Measurements from ENCODE around the gene EIF3J.
"Not testable (repeated sequence)": the region's sequence is repeated elsewhere in the genome, so short reads cannot be mapped to it uniquely, and the experiment has no call there.

EIF3J gene, protein sequence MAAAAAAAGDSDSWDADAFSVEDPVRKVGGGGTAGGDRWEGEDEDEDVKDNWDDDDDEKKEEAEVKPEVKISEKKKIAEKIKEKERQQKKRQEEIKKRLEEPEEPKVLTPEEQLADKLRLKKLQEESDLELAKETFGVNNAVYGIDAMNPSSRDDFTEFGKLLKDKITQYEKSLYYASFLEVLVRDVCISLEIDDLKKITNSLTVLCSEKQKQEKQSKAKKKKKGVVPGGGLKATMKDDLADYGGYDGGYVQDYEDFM

DNA sequence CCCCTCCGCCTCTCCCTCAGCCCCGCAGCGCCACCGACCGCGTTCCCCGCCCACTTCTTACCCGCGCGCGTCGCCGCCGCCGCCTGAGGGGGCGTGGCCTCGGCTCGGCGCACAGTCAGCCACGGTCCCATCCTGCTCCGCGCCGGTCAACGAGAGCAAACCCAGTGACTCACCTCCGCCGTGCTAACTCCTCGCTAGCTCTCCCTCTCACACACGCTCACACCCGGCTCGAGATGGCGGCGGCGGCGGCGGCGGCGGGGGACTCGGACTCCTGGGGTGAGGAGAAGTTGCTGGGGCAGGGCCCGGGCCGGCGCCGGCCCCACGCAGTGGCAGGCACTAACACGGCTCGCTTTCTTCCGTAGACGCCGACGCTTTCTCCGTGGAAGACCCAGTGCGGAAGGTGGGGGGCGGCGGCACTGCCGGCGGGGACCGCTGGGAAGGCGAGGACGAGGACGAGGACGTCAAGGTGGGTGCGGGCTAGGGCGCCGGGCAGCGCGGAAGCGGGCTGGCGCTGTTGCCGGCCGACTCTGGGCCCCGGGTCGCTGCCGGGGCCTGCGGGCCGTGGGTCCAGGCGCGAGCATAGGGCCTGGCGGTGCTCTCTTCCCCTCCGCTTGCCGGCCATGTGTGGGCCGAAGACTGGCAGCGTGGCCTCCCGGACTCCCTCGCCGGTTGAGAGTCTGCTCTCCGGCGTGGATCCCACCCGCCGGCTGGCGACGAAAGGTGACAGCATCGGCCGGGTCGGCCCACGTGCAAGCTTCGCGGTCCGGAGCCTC lies at the start of gene EIF3J:
EIF3J (plus strand) TSS at position 186 of the 773 bp plus-strand sequence; CDS start at position 234, 48 bp downstream.
- peak; percentile 96 for DNase-seq (ENCODE audit: low read depth, low spot score)

DNA sequence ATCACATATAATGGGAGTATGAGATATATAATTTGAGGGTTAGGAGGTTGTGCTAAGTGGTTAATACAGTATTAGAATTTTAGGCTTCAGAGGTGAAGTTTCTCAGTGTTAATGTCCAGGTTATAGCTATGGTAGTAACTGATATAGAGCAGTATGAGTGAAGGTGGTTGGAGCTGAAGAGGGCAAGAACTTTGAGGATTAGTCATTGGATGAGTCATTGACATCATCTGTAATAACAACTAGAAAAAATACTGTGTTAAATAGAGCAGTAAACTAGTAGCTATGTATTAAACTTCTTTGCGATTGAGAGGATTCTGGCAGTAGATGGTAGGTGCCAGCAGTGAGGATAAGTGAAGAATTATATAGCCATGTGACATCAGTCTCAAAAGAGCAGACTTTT lies 47.5 kb upstream of the EIF3J start:
- DNase-seq (ENCODE audit: low read depth, low spot score): no peak

DNA sequence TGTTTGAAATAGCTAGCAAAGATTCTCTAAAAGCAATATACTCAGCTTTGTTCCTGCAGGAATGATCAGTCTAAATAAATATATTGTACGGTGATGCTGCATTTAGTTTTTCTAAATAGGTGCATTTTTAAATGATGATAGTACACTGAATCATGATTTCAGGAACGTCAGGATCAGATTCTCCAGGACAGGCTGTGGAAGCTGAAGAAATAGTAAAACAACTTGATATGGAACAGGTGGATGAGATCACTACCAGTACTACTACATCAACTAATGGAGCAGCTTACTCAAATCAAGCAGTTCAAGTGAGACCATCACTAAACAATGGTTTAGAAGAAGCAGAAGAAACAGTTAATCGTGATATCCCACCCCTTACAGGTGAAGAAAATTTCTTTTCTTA lies 46.3 kb upstream of the EIF3J start:
- no peak for DNase-seq (ENCODE audit: low read depth, low spot score)

DNA sequence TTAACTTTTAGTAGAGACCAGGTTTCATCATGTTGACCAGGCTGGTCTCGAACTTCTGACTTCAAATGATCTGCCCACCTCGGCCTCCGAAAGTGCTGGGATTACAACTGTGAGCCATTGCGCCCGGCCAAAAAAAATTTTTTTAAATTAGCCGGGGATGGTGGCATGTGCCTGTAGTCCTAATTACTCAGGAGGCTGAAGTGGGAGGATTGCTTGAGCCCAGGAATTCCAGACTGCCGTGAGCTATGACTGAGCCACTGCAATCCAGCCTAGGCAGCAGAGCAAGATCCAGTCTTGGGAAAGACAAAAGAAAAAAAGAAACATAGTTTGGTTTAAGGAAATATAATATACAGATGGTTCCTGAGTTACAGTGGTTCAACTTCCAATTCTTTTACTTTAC lies 44.9 kb upstream of the EIF3J start:
- DNase-seq (ENCODE audit: low read depth, low spot score): no peak

DNA sequence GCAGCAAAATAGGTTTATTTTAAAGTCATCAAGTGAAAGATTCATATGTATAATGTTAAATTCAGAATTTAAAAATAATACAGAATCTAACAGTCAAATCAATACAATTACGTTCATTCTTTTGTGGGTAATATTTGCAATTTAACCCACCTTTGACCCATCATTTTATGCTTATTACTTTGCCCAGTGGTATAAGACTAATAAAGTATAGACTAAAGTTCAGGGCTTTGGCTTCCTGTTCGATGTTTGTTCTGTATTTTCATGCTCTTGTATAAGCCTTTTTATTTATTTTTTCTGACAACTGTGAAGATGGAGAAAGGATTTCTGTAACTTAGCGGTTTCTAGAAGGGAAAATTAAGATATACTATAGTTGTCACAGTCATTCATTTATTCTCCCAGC lies 44.3 kb upstream of the EIF3J start:
- no peak for DNase-seq (ENCODE audit: low read depth, low spot score)

DNA sequence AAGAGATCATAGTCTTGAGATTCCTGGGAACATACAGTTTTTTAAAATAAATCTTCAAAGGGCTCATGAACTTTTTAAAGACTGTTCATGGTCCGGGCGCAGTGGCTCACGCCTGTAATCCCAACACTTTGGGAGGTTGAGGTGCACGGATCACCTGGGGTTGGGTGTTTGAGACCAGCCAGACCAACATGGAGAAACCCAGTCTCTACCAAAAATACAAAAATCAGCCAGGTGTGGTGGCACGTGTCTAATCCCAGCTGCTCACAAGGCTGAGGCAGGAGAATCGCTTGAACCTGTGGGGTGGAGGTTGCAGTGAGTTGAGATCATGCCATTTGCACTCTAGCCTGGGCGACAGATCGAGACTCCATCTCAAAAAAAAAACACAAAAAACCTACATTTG lies 41.4 kb upstream of the EIF3J start:
- DNase-seq (ENCODE audit: low read depth, low spot score): no peak

DNA sequence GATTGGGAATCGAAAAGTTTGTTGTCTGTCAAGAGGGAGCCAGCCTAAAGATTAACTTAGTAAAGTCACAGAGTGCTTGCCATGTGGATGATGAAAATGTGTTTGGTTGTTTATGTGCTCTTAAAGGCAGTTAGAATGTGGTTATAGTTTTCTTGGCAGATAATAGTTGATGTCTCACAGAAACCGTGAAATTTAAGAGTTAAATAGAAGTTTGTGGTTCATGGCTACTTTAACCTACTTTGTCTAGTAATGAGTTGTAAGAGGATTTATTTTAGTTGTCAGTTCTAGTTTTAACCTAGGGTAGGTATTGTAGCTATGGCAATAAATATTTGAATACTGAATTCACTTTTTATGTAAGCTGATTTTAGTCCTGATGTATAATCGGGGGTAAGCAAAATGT lies 36.4 kb upstream of the EIF3J start:
- no peak for DNase-seq (ENCODE audit: low read depth, low spot score)

DNA sequence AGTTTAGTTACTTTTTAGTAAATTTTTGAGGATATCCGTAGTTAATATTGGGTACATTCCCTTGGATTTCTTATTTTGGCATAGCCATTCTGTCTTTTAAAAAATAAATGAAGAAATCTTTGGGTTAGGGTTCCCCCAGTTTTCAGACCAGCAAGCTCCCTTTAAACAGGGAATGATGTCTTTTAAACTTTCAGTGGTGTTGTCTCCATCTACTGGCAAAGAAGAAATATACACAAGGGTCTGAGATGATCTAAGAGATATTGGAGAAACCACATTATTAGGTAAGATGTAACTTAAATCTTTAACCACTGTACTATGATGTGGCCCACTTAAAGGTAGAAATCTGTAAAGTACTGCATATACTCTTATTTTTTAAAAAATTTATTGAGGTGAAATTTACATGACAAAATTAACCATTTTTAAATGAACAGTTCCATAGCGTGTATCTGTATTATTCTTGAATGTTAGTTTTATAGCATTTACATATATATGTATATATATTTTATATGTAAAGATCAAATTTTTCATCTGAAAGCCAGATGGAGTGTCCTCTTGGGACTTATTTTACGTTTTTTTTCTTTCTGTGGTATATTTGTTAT lies 35.1 kb upstream of the EIF3J start:
- DNase-seq (ENCODE audit: low read depth, low spot score): no peak

DNA sequence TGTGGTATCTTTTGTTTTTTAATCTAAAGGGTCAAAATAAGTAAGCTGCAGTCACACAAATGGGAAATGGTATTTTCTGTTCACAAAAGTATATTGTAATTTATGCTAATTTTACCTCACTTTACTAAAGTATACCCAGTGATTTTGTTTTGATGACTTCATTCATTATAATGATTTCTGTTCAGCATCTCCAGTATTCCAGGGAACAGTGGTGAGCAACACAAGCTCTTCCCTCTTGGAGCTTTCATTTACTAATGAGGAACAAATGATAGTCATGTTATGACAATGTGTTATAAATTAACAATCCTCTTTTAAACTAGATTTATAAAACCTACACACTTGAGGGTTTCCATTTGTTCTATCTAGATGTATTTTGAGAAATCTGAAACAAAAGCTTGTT lies 20.5 kb upstream of the EIF3J start:
- DNase-seq (ENCODE audit: low read depth, low spot score): no peak

DNA sequence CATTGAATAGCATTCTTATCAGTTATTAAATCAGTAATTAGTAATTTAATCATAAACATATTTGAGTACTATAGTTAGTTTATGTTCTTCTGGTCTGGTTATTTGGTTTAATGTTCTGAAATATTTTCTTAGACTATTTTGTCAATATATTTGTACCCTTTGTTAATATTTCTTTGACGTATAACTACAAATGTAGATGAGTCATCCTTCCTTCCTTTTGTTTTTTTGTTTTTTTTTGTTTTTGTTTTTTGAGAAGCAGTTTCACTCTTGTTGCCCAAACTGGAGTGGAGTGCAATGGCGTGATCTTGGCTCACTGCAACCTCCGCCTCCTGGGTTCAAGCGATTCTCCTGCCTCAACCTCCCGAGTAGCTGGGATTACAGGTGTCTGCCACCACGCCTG lies 17.4 kb upstream of the EIF3J start:
- DNase-seq (ENCODE audit: low read depth, low spot score): no peak

DNA sequence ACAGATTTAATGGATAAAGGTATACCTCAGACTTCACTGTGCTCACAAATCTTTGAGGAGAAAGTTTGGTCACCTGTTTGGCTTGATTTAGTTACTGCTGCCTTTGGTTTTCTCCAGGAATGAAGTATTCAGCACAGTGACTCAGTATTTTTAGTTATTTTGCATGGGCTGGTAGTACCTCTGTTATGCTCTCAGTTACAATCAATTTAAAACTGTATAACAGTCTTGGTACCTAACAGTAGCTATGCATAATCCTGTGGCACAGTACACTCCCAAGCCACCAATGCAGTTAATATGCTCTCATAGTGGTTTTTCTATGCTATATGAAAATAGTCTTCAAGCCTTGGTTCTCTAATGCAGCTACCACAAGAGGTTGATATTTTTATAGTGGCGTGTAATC lies 11.9 kb upstream of the EIF3J start:
- no peak for DNase-seq (ENCODE audit: low read depth, low spot score)

DNA sequence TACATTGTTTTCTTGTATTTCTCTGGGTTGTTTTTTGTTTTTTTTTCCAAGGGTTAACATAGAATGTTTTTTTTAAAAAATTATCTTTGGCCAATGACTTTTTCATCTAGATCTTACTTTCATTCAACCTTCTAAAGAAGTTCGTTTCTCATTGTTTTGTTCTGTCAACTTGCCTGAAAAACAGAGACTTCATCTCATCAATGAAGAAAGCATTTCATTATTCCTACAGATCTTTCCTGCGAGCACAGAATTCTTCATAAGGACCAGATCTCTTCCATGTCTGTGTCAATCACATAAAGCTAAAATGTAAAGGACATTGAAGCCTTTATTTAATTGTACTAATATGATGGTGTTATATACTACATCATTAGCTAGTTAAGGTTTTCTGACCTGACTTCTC lies 9.7 kb upstream of the EIF3J start:
- no peak for DNase-seq (ENCODE audit: low read depth, low spot score)

DNA sequence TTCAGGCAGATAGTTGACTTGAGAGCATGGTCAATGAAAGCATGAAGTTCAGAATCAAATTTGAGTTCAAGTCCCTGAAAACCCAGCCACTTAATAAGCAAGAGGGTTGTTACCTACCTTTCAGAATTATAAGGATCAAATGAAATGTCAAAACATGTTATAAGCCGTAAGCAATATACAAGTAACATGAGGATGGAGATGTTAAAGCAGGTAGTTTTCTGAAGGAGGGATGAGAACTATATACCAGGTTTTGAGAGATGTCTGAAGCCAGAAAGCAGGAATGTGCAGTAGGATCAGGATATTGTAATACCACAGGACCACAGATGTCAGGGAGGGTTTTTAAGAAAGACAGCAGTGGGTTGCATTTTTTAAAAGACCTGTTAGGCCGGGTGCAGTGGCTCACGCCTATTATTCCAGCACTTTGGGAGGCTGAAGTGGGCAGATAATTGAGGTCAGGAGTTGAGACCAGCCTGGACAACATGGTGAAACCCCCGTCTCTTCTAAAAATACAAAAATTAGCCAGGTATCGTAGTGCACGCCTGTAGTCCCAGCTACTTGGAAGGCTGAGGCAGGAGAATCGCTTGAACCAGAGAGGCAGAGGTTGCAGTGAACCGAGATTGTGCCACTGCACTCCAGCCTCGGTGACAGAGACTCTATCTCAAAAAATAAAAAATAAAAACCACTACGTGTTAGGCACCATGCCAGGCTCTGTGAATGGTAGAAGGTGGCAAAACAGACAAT lies 6.9 kb upstream of the EIF3J start:
- DNase-seq (ENCODE audit: low read depth, low spot score): no peak

DNA sequence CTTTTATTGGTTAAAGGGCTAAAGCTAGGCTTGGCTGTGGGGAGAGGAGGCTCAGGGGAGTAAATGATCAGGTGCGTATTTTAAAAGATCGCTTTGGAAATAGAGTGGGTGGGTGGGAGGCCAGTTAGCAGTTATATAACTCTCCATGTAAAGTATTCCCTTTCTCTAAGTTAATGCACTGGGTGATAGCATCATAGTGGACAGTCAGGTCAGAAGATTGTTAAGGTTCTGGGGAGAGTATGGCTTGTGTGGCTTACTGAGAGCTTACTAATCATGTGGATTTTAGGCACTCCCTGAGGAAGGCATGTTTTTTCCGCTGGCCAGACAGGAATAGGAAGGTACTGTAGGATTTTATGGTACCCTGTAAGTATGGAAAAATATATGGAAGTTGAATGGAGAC lies 6.3 kb upstream of the EIF3J start:
- no peak for DNase-seq (ENCODE audit: low read depth, low spot score)

DNA sequence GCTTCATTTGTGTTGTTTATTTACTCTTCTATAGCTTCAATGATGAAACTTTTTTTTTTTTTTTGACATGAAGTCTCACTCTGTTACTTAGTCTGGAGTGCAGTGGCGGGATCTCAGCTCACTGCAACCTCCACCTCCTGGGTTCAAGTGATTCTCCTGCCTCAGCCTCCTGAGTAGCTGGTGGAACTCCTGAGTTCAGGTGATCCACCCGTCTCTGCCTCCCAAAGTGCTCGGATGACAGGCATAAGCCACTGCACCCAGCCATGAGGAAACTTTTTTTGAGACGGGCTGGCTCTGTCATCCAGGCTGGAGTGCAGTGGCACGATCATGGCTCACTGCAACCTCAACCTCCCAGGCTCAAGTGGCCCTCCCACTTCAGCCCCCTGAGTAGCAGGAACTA lies 4.7 kb upstream of the EIF3J start:
- DNase-seq (ENCODE audit: low read depth, low spot score): not testable (repeated sequence)

DNA sequence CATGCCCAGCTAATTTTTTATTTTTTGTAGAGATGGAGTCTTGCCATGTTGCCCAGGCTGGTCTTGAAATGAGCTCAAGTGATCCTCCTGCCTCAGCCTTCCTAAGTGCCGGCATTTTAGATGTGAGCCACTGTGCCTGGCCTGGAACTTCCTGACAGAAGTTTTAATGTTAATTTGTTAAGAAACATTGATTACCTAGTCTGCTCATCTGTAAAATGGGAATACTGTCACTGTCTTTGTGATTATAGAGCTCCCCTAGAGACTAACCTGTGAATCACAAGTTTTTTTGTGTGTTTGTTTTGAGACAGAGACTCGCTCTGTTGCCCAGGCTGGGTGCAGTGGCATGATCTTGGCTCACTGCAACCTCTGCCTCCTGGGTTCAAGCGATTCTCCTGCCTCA lies 4.3 kb upstream of the EIF3J start:
- DNase-seq (ENCODE audit: low read depth, low spot score): no peak

DNA sequence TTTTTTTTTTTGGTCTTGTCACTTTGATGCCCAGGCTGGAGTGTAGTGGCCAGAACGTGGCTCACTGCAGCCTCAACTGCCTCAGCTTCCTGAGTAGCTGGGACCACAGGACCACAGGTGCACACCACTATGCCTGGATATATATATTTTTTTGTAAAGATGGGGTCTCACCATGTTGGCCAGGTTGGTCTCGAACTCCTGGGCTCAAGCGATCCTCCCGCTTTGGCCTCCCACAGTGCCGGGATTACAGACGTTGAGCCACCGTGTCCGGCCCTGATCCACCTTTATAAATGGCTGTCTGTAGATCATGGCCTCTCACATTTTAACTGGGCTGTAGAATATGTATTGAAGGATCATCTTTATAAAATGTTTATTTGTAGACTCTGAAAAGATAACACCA lies 1.9 kb upstream of the EIF3J start:
- DNase-seq (ENCODE audit: low read depth, low spot score): no peak

DNA sequence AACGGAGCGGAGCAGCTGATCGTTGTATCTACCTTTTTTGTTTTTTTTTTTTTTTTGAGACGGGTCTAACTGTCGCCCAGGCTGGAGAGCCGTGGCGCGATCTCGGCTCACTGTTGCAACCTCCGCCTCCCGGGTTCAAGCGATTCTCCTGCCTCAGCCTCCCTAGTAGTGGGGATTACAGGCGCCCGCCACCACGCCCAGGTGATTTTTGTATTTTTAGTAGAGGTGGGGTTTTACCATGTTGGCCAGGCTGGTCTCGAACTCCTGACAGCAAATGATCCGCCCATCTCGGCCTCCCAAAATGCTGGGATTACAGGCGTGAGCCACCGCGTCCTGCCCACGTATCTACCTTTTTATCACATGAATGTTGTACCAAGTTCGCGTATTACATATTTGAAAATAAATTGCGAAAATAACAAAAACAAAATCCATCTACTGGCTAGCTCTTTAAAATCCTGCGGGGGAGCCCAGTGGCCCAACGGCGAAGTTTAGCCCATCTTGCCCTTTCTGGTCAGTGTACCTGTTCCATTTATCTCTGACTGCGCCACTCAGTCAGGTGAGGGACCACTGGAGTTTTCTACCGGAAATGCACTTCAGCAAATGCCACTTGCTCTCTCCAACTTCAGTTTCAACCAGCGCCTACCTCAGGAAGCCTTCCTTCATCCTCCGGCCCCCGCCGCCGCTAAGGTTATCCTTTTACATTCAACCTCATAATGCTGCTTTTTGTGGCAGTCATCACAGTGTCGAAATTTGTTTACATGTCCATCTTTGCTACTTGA lies 1.2 kb upstream of the EIF3J start:
- no peak for DNase-seq (ENCODE audit: low read depth, low spot score)

DNA sequence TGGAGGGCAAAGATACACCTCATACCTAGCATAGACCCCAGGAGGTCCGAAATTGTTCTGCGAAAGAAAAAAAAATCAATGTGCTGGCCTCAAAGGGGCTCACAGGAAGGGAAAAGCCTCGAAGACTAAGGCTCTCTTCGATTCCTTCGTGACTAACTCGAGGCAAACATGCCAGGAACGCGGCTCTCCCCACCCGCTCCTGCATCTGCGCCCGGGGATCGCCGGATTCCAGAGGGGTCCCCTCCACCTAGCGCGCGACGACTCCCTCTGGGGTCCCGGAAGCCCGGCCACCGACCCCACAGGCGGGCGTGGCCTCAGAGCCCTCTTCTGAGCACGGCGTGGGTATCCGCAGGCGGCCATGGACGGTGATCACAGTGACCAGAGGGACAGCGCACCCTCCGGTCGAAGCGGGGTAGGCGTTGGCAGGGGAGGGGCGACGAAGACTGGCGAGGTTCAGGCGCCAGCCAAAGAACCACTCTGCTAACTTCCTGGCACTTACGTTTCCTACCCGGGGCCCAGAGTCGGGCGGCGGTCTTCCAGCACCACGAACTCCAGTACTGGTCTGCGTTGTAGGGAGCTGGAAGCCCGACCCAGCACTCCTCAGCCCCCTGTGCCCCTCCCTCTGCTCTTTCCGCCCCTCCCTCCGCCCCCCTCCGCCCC lies 515 bp upstream of the EIF3J start:
- DNase-seq (ENCODE audit: low read depth, low spot score): no peak

DNA sequence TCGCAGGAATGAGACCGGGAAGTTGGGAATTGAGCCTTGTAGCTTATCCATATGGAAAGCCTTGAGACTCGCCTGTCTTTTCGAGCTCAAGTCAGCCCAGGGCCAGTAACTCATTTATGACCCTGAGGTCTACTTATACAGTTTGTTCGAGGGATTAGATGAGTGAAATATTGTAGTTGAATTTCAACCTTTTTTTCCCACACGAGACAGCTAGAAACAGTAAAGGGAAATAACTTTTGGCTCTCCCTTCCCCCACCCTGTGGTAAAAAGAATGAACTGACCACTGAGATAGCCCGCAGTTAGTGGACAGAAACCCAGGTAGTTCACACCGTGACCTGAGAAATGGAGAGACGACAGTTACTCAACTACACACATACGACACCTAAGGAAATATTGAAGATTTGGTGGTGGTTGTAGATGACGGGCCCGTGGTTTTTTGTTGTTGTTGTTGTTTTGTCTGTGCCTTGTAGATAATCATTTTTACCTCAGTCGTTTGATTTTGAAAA lies 841 bp downstream of the EIF3J start:
- DNase-seq (ENCODE audit: low read depth, low spot score): no peak

Measured in ELF-1 (cell line).